ENCODE data around the gene TRAPPC2.

TRAPPC2 gene

GRCh38 chrX:13734278-13735172 is at the start of gene TRAPPC2, which contains the start of gene OFD1:
TRAPPC2 (minus strand) TSS chrX:13734620; CDS start chrX:13719963, 14,657 bp downstream.
OFD1 (plus strand) TSS chrX:13734748; CDS start chrX:13735072, 324 bp downstream.
- peak; percentile 74 for DNase-seq

- no peak for DNase-seq
Observed at GRCh38 chrX:13780868-13781427, 46.5 kb upstream of the TRAPPC2 start.

GRCh38 chrX:13778916-13779315 is 44.5 kb upstream of the TRAPPC2 start:
- DNase-seq = no peak

GRCh38 chrX:13776387-13776786 is 42.0 kb upstream of the TRAPPC2 start:
- no peak for DNase-seq

GRCh38 chrX:13775837-13776236 is 41.4 kb upstream of the TRAPPC2 start:
- no peak for DNase-seq

- no peak for DNase-seq
Observed at GRCh38 chrX:13774696-13775095, 40.3 kb upstream of the TRAPPC2 start.

- no peak for DNase-seq
Observed at GRCh38 chrX:13770013-13770535, 35.7 kb upstream of the TRAPPC2 start.

- DNase-seq = no peak
Observed at GRCh38 chrX:13768939-13769338, 34.5 kb upstream of the TRAPPC2 start.

- DNase-seq = no peak
Observed at GRCh38 chrX:13764765-13765164, 30.3 kb upstream of the TRAPPC2 start.

GRCh38 chrX:13764281-13764680 is 29.9 kb upstream of the TRAPPC2 start:
- no peak for DNase-seq

- DNase-seq = no peak
Observed at GRCh38 chrX:13763489-13763888, 29.1 kb upstream of the TRAPPC2 start.

- DNase-seq = no peak
Observed at GRCh38 chrX:13761606-13762414, 27.4 kb upstream of the TRAPPC2 start.

- no peak for DNase-seq
Observed at GRCh38 chrX:13760426-13760825, 26.0 kb upstream of the TRAPPC2 start.

GRCh38 chrX:13759152-13759718 is 24.8 kb upstream of the TRAPPC2 start:
- DNase-seq = no peak

GRCh38 chrX:13756381-13756780 is 22.0 kb upstream of the TRAPPC2 start:
- no peak for DNase-seq

- no peak for DNase-seq
Observed at GRCh38 chrX:13755254-13755653, 20.8 kb upstream of the TRAPPC2 start.

- DNase-seq = no peak
Observed at GRCh38 chrX:13754765-13755164, 20.3 kb upstream of the TRAPPC2 start.

- DNase-seq = no peak
Observed at GRCh38 chrX:13752646-13753045, 18.2 kb upstream of the TRAPPC2 start.

- DNase-seq = no peak
Observed at GRCh38 chrX:13752141-13752540, 17.7 kb upstream of the TRAPPC2 start.

GRCh38 chrX:13750812-13751211 is 16.4 kb upstream of the TRAPPC2 start:
- DNase-seq = no peak

GRCh38 chrX:13750204-13750603 is 15.8 kb upstream of the TRAPPC2 start:
- no peak for DNase-seq

- DNase-seq = no peak
Observed at GRCh38 chrX:13748486-13748885, 14.1 kb upstream of the TRAPPC2 start.

GRCh38 chrX:13747836-13748235 is 13.4 kb upstream of the TRAPPC2 start:
- peak; percentile 6 for DNase-seq

All from kidney glomerular epithelial cell (primary cell).